ENCODE results near the gene TAF6. TPM values are rescaled to one million over a fixed set of nuclear protein-coding genes. Genes with fewer than 3 reads are reported as not detected.
"Not testable (repeated sequence)": the region's sequence is repeated elsewhere in the genome, so short reads cannot be mapped to it uniquely, and the experiment has no call there.

The TAF6 gene
- total RNA-seq, 2 donors from 2014 or later = 29.6 to 55.0 TPM

- no peak for ATAC-seq (replicated peaks)
- H3K36me3 Mint-ChIP-seq (ENCODE audit: low read depth) = peaks cover 66% of the 10 kb centered on the region
- no peaks in the 10 kb centered on the region for H3K27me3 Mint-ChIP-seq
- H3K4me3 Mint-ChIP-seq = no peak overlapping the region
- no peaks in the 10 kb centered on the region for H3K9me3 Mint-ChIP-seq
- H3K27ac Mint-ChIP-seq = peak overlapping the region; percentile 86
- peaks cover 14% of the 10 kb centered on the region for H3K4me1 Mint-ChIP-seq
Measured at GRCh38 chr7:100155553-100156317, 36.6 kb upstream of the TAF6 start.

GRCh38 chr7:100154651-100155491 lies 35.7 kb upstream of the TAF6 start:
- Mint-ChIP-seq H3K27me3 (no peaks in the 10 kb centered on the region), H3K4me1 (peaks cover 22% of the 10 kb centered on the region), H3K27ac (no peak overlapping the region)

GRCh38 chr7:100153708-100154535 lies 34.8 kb upstream of the TAF6 start:
- Mint-ChIP-seq H3K4me1 (peaks cover 22% of the 10 kb centered on the region), H3K27ac (peak overlapping the region; percentile 41), H3K4me3 (no peak overlapping the region), H3K36me3 (ENCODE audit: low read depth) (peaks cover 74% of the 10 kb centered on the region), H3K9me3 (no peaks in the 10 kb centered on the region), H3K27me3 (no peaks in the 10 kb centered on the region)
- no peak for ATAC-seq (replicated peaks)

More at GRCh38 chr7:100154651-100155491, 35.7 kb upstream of the TAF6 start:
- Mint-ChIP-seq H3K4me3 (no peak overlapping the region), H3K36me3 (ENCODE audit: low read depth) (peaks cover 74% of the 10 kb centered on the region), H3K9me3 (no peaks in the 10 kb centered on the region)
- ATAC-seq (replicated peaks) = no peak

- Mint-ChIP-seq H3K4me3 (no peak overlapping the region), H3K27ac (peak overlapping the region; percentile 41), H3K36me3 (ENCODE audit: low read depth) (peaks cover 74% of the 10 kb centered on the region), H3K27me3 (no peaks in the 10 kb centered on the region), H3K4me1 (peaks cover 22% of the 10 kb centered on the region), H3K9me3 (no peaks in the 10 kb centered on the region)
- ATAC-seq (replicated peaks) = no peak
Measured at GRCh38 chr7:100152937-100153666, 33.9 kb upstream of the TAF6 start.

- Mint-ChIP-seq H3K27ac (peak overlapping the region; percentile 8), H3K4me3 (no peak overlapping the region), H3K9me3 (no peaks in the 10 kb centered on the region), H3K4me1 (peaks cover 19% of the 10 kb centered on the region), H3K36me3 (ENCODE audit: low read depth) (peaks cover 70% of the 10 kb centered on the region), H3K27me3 (no peaks in the 10 kb centered on the region)
- ATAC-seq (replicated peaks) = no peak
Measured at GRCh38 chr7:100152404-100152803, 33.2 kb upstream of the TAF6 start.

- peaks cover 37% of the 10 kb centered on the region for H3K36me3 Mint-ChIP-seq (ENCODE audit: low read depth)
- peaks cover 14% of the 10 kb centered on the region for H3K4me1 Mint-ChIP-seq
- H3K9me3 Mint-ChIP-seq = no peaks in the 10 kb centered on the region
- peak within 1 kb of the TSS; percentile 90 for H3K27ac Mint-ChIP-seq
- ATAC-seq (replicated peaks) = peak; percentile 99
- peak within 1 kb of the TSS; percentile 88 for H3K4me3 Mint-ChIP-seq
- H3K27me3 Mint-ChIP-seq = no peaks in the 10 kb centered on the region
Measured at GRCh38 chr7:100148559-100149328, 29.6 kb upstream of the TAF6 start, which contains the start of gene LAMTOR4. LAMTOR4 (plus strand) TSS chr7:100148918; CDS start chr7:100148973, 55 bp downstream.

GRCh38 chr7:100148225-100148558 lies 29.0 kb upstream of the TAF6 start:
- H3K4me1 Mint-ChIP-seq = peaks cover 14% of the 10 kb centered on the region
- no peaks in the 10 kb centered on the region for H3K9me3 Mint-ChIP-seq
- no peak for ATAC-seq (replicated peaks)
- no peaks in the 10 kb centered on the region for H3K27me3 Mint-ChIP-seq
- H3K4me3 Mint-ChIP-seq = peak overlapping the region; percentile 88
- H3K36me3 Mint-ChIP-seq (ENCODE audit: low read depth) = peaks cover 31% of the 10 kb centered on the region
- H3K27ac Mint-ChIP-seq = peak overlapping the region; percentile 90

GRCh38 chr7:100147278-100147677 lies 28.1 kb upstream of the TAF6 start:
- no peak for ATAC-seq (replicated peaks)
- Mint-ChIP-seq H3K4me1 (peaks cover 9% of the 10 kb centered on the region), H3K4me3 (no peak overlapping the region), H3K9me3 (no peaks in the 10 kb centered on the region), H3K36me3 (ENCODE audit: low read depth) (peaks cover 22% of the 10 kb centered on the region), H3K27me3 (no peaks in the 10 kb centered on the region), H3K27ac (no peak overlapping the region)

- not testable (repeated sequence) for H3K9me3 Mint-ChIP-seq; H3K27me3 Mint-ChIP-seq; H3K27ac Mint-ChIP-seq; ATAC-seq (replicated peaks); H3K4me3 Mint-ChIP-seq; H3K4me1 Mint-ChIP-seq
- peaks cover 13% of the 10 kb centered on the region for H3K36me3 Mint-ChIP-seq (ENCODE audit: low read depth)
Measured at GRCh38 chr7:100146350-100146749, 27.2 kb upstream of the TAF6 start.

GRCh38 chr7:100142461-100142860 lies 23.3 kb upstream of the TAF6 start:
- Mint-ChIP-seq H3K36me3 (ENCODE audit: low read depth) (no peaks in the 10 kb centered on the region), H3K27me3 (no peaks in the 10 kb centered on the region), H3K4me1 (no peaks in the 10 kb centered on the region), H3K9me3 (no peaks in the 10 kb centered on the region), H3K27ac (no peak overlapping the region), H3K4me3 (no peak overlapping the region)
- ATAC-seq (replicated peaks) = no peak

- no peaks in the 10 kb centered on the region for H3K27me3 Mint-ChIP-seq
- H3K4me3 Mint-ChIP-seq = no peak overlapping the region
- H3K36me3 Mint-ChIP-seq (ENCODE audit: low read depth) = no peaks in the 10 kb centered on the region
- no peak overlapping the region for H3K27ac Mint-ChIP-seq
- no peaks in the 10 kb centered on the region for H3K4me1 Mint-ChIP-seq
- H3K9me3 Mint-ChIP-seq = no peaks in the 10 kb centered on the region
- no peak for ATAC-seq (replicated peaks)
Measured at GRCh38 chr7:100141555-100141949, 22.4 kb upstream of the TAF6 start.

- H3K27me3 Mint-ChIP-seq = no peaks in the 10 kb centered on the region
- no peak for ATAC-seq (replicated peaks)
- H3K4me1 Mint-ChIP-seq = no peaks in the 10 kb centered on the region
- peak overlapping the region; percentile 8 for H3K27ac Mint-ChIP-seq
- H3K36me3 Mint-ChIP-seq (ENCODE audit: low read depth) = no peaks in the 10 kb centered on the region
- H3K4me3 Mint-ChIP-seq = no peak overlapping the region
- H3K9me3 Mint-ChIP-seq = no peaks in the 10 kb centered on the region
Measured at GRCh38 chr7:100137851-100138760, 18.9 kb upstream of the TAF6 start.

Measured in activated T-helper 17 cell treated with anti-CD3 and anti-CD28 coated beads, Interleukin-2, amount 50 U/mL, for 72 hours (primary cell).